Measurements from ENCODE around the gene SARM1. TPM values are rescaled to one million over a fixed set of nuclear protein-coding genes. Genes with fewer than 3 reads are reported as not detected.

SARM1 gene
- total and polyA plus RNA-seq, 2 donors (not counting 3 experiments of a cell fraction or from before 2014, with no cell fraction given): 5.6 to 7.0 TPM

DNA sequence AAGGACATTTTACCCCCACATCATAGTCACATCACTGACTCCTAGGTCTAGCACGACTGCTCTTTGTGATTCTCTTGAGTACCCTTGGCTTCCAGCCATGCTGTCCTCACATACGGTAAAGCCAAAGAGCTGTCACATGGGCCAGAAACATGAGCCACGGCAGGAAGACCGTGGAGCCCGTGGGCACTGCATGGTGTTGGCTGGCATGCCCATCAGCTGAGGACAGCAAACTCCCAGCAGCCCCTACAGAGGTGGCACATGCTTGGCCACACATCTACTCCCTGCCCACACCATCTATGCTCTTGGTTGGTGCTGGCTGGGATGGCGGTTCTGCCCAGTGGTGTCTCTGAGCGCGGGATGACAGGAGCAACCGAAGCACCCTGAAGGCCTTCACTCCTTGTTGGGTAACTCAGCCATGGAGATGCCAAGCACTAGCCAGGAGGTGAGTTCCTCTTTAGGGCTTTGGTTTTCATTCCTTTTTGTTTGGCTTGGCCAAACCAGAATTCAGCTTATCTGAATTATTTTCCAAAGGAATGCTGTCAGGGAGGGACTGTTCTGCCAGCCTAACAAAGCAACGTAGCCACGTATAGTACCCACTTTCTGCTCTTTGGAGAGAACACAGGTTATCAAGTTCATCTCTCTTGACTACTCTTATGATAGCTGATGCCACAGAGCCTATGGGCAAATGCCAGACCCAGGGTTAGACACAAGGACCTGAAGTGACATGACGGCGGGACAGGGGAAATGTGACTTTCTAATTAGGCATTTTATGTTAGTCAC, 25.9 kb upstream of the SARM1 start:
- H4K20me1 ChIP-seq (replicated peaks; ENCODE audit: control insufficient read depth, extremely low read depth, insufficient read depth, low read length): no peaks in the 10 kb centered on the region
- no peak overlapping the region for H3K4me3 ChIP-seq (replicated peaks in 1 of 3; ENCODE audit: insufficient read depth in 1 of 3, low read depth in 1 of 3, low read length in 3 of 3)
- CTCF ChIA-PET: interaction anchor here (1.2 to 3.9 kb wide), 6 partner anchors 8 to 586 kb away, joined by 3 to 31 read pairs (median 17); partner anchors contain the start of genes IFT20, POLDIP2 and TNFAIP1
- H3K36me3 ChIP-seq (ENCODE audit: control insufficient read depth in 2 of 2, extremely low read depth in 1 of 2, insufficient read depth in 2 of 2, low read length in 2 of 2): peaks cover 25 to 47% of the 10 kb centered on the region in 2 experiments
- peak; percentile 32 for DNase-seq (ENCODE audit: low read depth, low spot score)
- no peaks in the 10 kb centered on the region for H3K27me3 ChIP-seq (ENCODE audit: control insufficient read depth in 2 of 2, insufficient read depth in 2 of 2, low read length in 2 of 2)
- H3K27ac ChIP-seq (ENCODE audit: insufficient read depth, low read depth, low read length): peak overlapping the region; percentile 88
- H3K4me2 ChIP-seq (ENCODE audit: insufficient read depth, low read length): no peak overlapping the region
- H3K9ac ChIP-seq (replicated peaks; ENCODE audit: extremely low read depth, insufficient read depth, low read length): peak overlapping the region; percentile 60
- no peaks in the 10 kb centered on the region for H3K79me2 ChIP-seq (ENCODE audit: control insufficient read depth, insufficient read depth, low read length)
- intact Hi-C loops (cut with micrococcal nuclease) (loop anchor here (2.0 kb wide), 1 partner anchor 71 kb away; no protein-coding TSS in a partner anchor), dilution Hi-C loops (cut with MboI; ENCODE audit: extremely low pct_ligation_motif_present, low sequenced_read_pairs) (no loop called here)
- peaks cover 32% of the 10 kb centered on the region for H3K4me1 ChIP-seq (ENCODE audit: control insufficient read depth, extremely low read depth, insufficient read depth, low read length)
- H3K9me3 ChIP-seq (replicated peaks; ENCODE audit: control insufficient read depth, insufficient read depth, low read length): no peaks in the 10 kb centered on the region
- H2AFZ ChIP-seq (ENCODE audit: low read depth, low read length): no peak overlapping the region
- peak; percentile 74 for FAIRE-seq
- POLR2A ChIA-PET: interaction anchor here (1.4 to 3.3 kb wide), 2 partner anchors 10 to 11 kb away, joined by 3 to 34 read pairs; partner anchors contain the start of genes IFT20 and TNFAIP1
- no TSS peak for BruUV-seq (replicated peaks)
- TF ChIP-seq MYC (IDR thresholded peaks at IDR 0.05; ENCODE audit: low read depth, low read length) (no peak), GATA2 (IDR thresholded peaks at IDR 0.05; ENCODE audit: insufficient read depth, insufficient read length, low read depth, low read length) (no peak), EZH2 (IDR thresholded peaks at IDR 0.05; ENCODE audit: borderline replicate concordance, low read depth, low read length, severe bottlenecking) (no peak), POLR2A (IDR thresholded peaks at IDR 0.05; ENCODE audit: low read depth, low read length) (peak; percentile 35), JUN (IDR thresholded peaks at IDR 0.05; ENCODE audit: borderline replicate concordance, insufficient read depth, insufficient read length, low read depth) (no peak), MAX (IDR thresholded peaks at IDR 0.05; ENCODE audit: insufficient read depth, insufficient read length) (no peak), POLR2AphosphoS5 (IDR thresholded peaks at IDR 0.05; ENCODE audit: insufficient read depth, low read depth, low read length) (peak; percentile 15), FOS (IDR thresholded peaks at IDR 0.05; ENCODE audit: borderline replicate concordance, insufficient read depth, low read length) (no peak)
- TF ChIP-seq, protein P1, sequence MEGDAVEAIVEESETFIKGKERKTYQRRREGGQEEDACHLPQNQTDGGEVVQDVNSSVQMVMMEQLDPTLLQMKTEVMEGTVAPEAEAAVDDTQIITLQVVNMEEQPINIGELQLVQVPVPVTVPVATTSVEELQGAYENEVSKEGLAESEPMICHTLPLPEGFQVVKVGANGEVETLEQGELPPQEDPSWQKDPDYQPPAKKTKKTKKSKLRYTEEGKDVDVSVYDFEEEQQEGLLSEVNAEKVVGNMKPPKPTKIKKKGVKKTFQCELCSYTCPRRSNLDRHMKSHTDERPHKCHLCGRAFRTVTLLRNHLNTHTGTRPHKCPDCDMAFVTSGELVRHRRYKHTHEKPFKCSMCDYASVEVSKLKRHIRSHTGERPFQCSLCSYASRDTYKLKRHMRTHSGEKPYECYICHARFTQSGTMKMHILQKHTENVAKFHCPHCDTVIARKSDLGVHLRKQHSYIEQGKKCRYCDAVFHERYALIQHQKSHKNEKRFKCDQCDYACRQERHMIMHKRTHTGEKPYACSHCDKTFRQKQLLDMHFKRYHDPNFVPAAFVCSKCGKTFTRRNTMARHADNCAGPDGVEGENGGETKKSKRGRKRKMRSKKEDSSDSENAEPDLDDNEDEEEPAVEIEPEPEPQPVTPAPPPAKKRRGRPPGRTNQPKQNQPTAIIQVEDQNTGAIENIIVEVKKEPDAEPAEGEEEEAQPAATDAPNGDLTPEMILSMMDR (IDR thresholded peaks at IDR 0.05; ENCODE audit: extremely low read depth in 1 of 2, insufficient read depth in 1 of 2, low read depth in 1 of 2, low read length in 2 of 2): no peak
- no peaks in the 10 kb centered on the region for H3K9me1 ChIP-seq (replicated peaks; ENCODE audit: control insufficient read depth, extremely low read depth, insufficient read depth, low read length)
